ENCODE data around the gene SETBP1. TPM values are rescaled to one million over a fixed set of nuclear protein-coding genes. Genes with fewer than 3 reads are reported as not detected.

SETBP1 gene
- total and polyA plus RNA-seq, 2 of the 4 experiments (the other 2 are of a cell fraction) = 0.19 to 0.36 TPM

GRCh38 chr18:44837482-44838180, 156.9 kb downstream of the SETBP1 start:
- in situ Hi-C loops (cut with MboI; ENCODE audit: low sequenced_read_pairs) = no loop called here
- no peak overlapping the region for H3K56ac ChIP-seq (ENCODE audit: extremely low read depth, insufficient read depth, low read length)

More at GRCh38 chr18:44837482-44838180, 156.9 kb downstream of the SETBP1 start:
- no peaks in the 10 kb centered on the region for H3K9me3 ChIP-seq (ENCODE audit: control insufficient read depth, insufficient read depth, low read length)
- H3K4ac ChIP-seq (ENCODE audit: low read depth, low read length) = 0 out of 2 replicates have a peak overlapping the region, but pooled peaks have one; percentile 16
- H3K14ac ChIP-seq (replicated peaks; ENCODE audit: low read depth, low read length) = no peak overlapping the region
- H3K79me1 ChIP-seq (ENCODE audit: low read depth in 1 of 2, low read length in 2 of 2) = no peaks in the 10 kb centered on the region
- dilution Hi-C loops (cut with HindIII; ENCODE audit: low sequenced_read_pairs, unreplicated experiment) = no loop called here
- no peak overlapping the region for H4K5ac ChIP-seq (ENCODE audit: low read depth, low read length)
- TF ChIP-seq MXI1 (IDR thresholded peaks at IDR 0.05; ENCODE audit: borderline replicate concordance, low read depth, low read length) (no peak), MAZ (IDR thresholded peaks at IDR 0.05; ENCODE audit: borderline replicate concordance, low read depth, low read length) (no peak), POLR2A (IDR thresholded peaks at IDR 0.05; ENCODE audit: low read depth, low read length) (no peak), RCOR1 (IDR thresholded peaks at IDR 0.05; ENCODE audit: insufficient replicate concordance, low read length) (no peak), CEBPB (IDR thresholded peaks at IDR 0.05; ENCODE audit: low read depth, low read length) (no peak), CHD1 (IDR thresholded peaks at IDR 0.05; ENCODE audit: low read depth, low read length) (no peak), NFE2L2 (IDR thresholded peaks at IDR 0.05; ENCODE audit: low read depth, low read length) (no peak), RAD21 (IDR thresholded peaks at IDR 0.05; ENCODE audit: low read length) (no peak), BHLHE40 (IDR thresholded peaks at IDR 0.05; ENCODE audit: low read depth, low read length) (no peak), MAFK (IDR thresholded peaks at IDR 0.05; ENCODE audit: low read depth, low read length) (no peak), USF2 (IDR thresholded peaks at IDR 0.05; ENCODE audit: low read depth, low read length) (no peak), SMC3 (IDR thresholded peaks at IDR 0.05; ENCODE audit: low read depth, low read length) (no peak)
- TF ChIP-seq, protein P1, sequence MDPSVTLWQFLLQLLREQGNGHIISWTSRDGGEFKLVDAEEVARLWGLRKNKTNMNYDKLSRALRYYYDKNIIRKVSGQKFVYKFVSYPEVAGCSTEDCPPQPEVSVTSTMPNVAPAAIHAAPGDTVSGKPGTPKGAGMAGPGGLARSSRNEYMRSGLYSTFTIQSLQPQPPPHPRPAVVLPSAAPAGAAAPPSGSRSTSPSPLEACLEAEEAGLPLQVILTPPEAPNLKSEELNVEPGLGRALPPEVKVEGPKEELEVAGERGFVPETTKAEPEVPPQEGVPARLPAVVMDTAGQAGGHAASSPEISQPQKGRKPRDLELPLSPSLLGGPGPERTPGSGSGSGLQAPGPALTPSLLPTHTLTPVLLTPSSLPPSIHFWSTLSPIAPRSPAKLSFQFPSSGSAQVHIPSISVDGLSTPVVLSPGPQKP (IDR thresholded peaks at IDR 0.05; ENCODE audit: borderline replicate concordance, low read depth, low read length) = no peak
- BruUV-seq (replicated peaks) = no TSS peak
- ChIA-PET POLR2A (ENCODE audit: unreplicated experiment) (no interaction called here), CTCF (no interaction called here)
- no peak overlapping the region for H2BK15ac ChIP-seq (ENCODE audit: low read depth, low read length)
- H4K91ac ChIP-seq (ENCODE audit: insufficient read depth, low read depth, low read length) = no peak overlapping the region
- no peak overlapping the region for H2BK5ac ChIP-seq (ENCODE audit: low read depth, low read length, poor library complexity, severe bottlenecking)
- no peak overlapping the region for H2BK120ac ChIP-seq (ENCODE audit: low read depth, low read length)
- H3K27me3 ChIP-seq (ENCODE audit: control insufficient read depth, insufficient read depth, low read length) = no peaks in the 10 kb centered on the region
- no peak overlapping the region for H2BK20ac ChIP-seq (ENCODE audit: low read depth, low read length)
- DNase-seq (peak; percentile 7), ATAC-seq (ENCODE audit: low read depth) (peak; percentile 21)
- H3K36me3 ChIP-seq (ENCODE audit: control insufficient read depth, insufficient read depth, low read length) = no peaks in the 10 kb centered on the region
- H2AK5ac ChIP-seq (ENCODE audit: low read depth, low read length) = no peak overlapping the region
- no peaks in the 10 kb centered on the region for H4K20me1 ChIP-seq (ENCODE audit: insufficient read depth, low read length)
- H3K9me1 ChIP-seq (ENCODE audit: insufficient read depth, low read length) = peaks cover 6% of the 10 kb centered on the region; the same call in 1 of the 2 replicates
- no peak overlapping the region for H3K9ac ChIP-seq (ENCODE audit: low read depth, low read length)
- no peak overlapping the region for H4K8ac ChIP-seq (ENCODE audit: low read depth in 2 of 2, low read length in 2 of 2)
- WGBS, 2 experiments (ENCODE audit: extremely low coverage in 2 of 2, insufficient read length in 1 of 2) = 0% methylated on average over 1 of the region's 6 CpGs; no CpG with 5 or more reads in 1 of the 2 experiments
- no peak overlapping the region for H3K27ac ChIP-seq (ENCODE audit: insufficient read depth, low read length)
- H2AFZ ChIP-seq (replicated peaks; ENCODE audit: low read length, poor library complexity) = no peak overlapping the region
- peaks cover 6% of the 10 kb centered on the region; the same call in 1 of the 2 replicates for H3K4me1 ChIP-seq (ENCODE audit: control insufficient read depth, insufficient read depth, low read length)
- intact Hi-C loops (cut with micrococcal nuclease) = no loop called here
- no peak overlapping the region; the same call in 1 of the 2 replicates for H3K4me2 ChIP-seq (ENCODE audit: low read depth, low read length)
- no peak overlapping the region for H3K18ac ChIP-seq (ENCODE audit: low read depth, low read length)
- no peak overlapping the region for H3K4me3 ChIP-seq (ENCODE audit: insufficient read depth, low read depth, low read length)
- H2AK9ac ChIP-seq (replicated peaks; ENCODE audit: low read depth, low read length, poor library complexity) = no peak overlapping the region
- no peak overlapping the region for H3K23ac ChIP-seq (ENCODE audit: low read depth, low read length)

All from IMR-90 (cell line).